B cell (primary cell): ENCODE results near the gene AFF3. TPM values are rescaled to one million over a fixed set of nuclear protein-coding genes. Genes with fewer than 3 reads are reported as not detected.

Source experiments
- ATAC-seq: fragments of 200-7000 bp; cut with Tn5 transposase; one replicate; pipeline ENCODE4 v1.10.0; 2021; ENCODE audit warnings: low read depth, mild to moderate bottlenecking, moderate number of reproducible peaks, moderate library complexity
- CTCF ChIA-PET: fragments of 350-600 bp; sonication (Branson Sonifier 250); formaldehyde crosslinking; loops from one replicate; lab custom pipeline; 2021; ENCODE audit warnings: antibody characterized with exemption, inconsistent platforms; lab: Charles Lee
- POLR2A ChIA-PET: fragments of 350-600 bp; sonication (Branson Sonifier 250); formaldehyde crosslinking; loops from one replicate; lab custom pipeline; 2021; ENCODE audit warnings: antibody characterized with exemption; lab: Charles Lee
- DNase-seq: peaks from one replicate; pipeline ENCODE4 v3.0.0; 2013
- H2AFZ ChIP-seq: 2 replicates; pipeline ENCODE4 v1.6.1; 2012; ENCODE audit warnings: mild to moderate bottlenecking, low read depth, low read length; ENCODE audit not compliant: insufficient read depth, poor library complexity, severe bottlenecking
- H3K27ac ChIP-seq, 2 donors: 1 replicate in 1 of 2; 2 replicates in 1 of 2; pipeline ENCODE4 v1.5.1; 2012 to 2013; ENCODE audit warnings: low read length in 2 of 2, mild to moderate bottlenecking in 2 of 2, moderate library complexity in 1 of 2
- H3K27me3 ChIP-seq, 4 experiments: fragments of 200-600 bp in 1 of 4; sonication (generic) in 1 of 4; replicated peaks in 1 of 4; 1 replicate in 2 of 4; 2 replicates in 2 of 4; pipeline versions ENCODE4 v1.6.1 to v1.7.0; 2013 to 2016; ENCODE audit warnings: low read length in 3 of 4, mild to moderate bottlenecking in 2 of 4, mixed read lengths in 1 of 4, moderate library complexity in 1 of 4; ENCODE audit not compliant: insufficient read depth in 4 of 4, control insufficient read depth in 3 of 4; ENCODE audit errors: control extremely low read depth in 1 of 4
- H3K36me3 ChIP-seq, 2 experiments: replicated peaks in 1 of 2; 1 replicate in 1 of 2; 2 replicates in 1 of 2; pipeline versions ENCODE4 v1.6.1 to v1.7.1; 2013; ENCODE audit warnings: low read length in 1 of 2; ENCODE audit not compliant: insufficient read depth in 2 of 2, control insufficient read depth in 1 of 2; ENCODE audit errors: control extremely low read depth in 1 of 2, extremely low read depth in 1 of 2
- H3K4me1 ChIP-seq, 2 donors: fragments of 200-600 bp in 1 of 2; sonication (generic) in 1 of 2; 1 replicate in 1 of 2; 2 replicates in 1 of 2; pipeline versions ENCODE4 v1.5.1 to v1.6.1; 2013 to 2017; ENCODE audit warnings: low read length in 2 of 2; ENCODE audit not compliant: control insufficient read depth in 2 of 2, insufficient read depth in 2 of 2
- H3K4me2 ChIP-seq: replicated peaks from 2 replicates; pipeline ENCODE3; 2012; ENCODE audit warnings: mild to moderate bottlenecking, low read depth, low read length; ENCODE audit not compliant: poor library complexity, severe bottlenecking
- H3K4me3 ChIP-seq, 5 experiments: fragments of 200-600 bp in 1 of 5; sonication (generic) in 1 of 5; 1 replicate in 3 of 5; 2 replicates in 2 of 5; pipeline versions ENCODE4 v1.5.1 to v1.7.0; 2011 to 2016; ENCODE audit warnings: low read length in 4 of 5, mild to moderate bottlenecking in 4 of 5, low read depth in 2 of 5, control low read depth in 1 of 5, moderate library complexity in 1 of 5; ENCODE audit not compliant: insufficient read depth in 1 of 5; ENCODE audit errors: control extremely low read depth in 1 of 5, extremely low read depth in 1 of 5
- H3K79me2 ChIP-seq: fragments of 200-600 bp; sonication (generic); one replicate; pipeline ENCODE4 v1.6.0; 2016; ENCODE audit warnings: low read length; ENCODE audit not compliant: control insufficient read depth, insufficient read depth
- H3K9ac ChIP-seq: fragments of 200-600 bp; sonication (generic); 2 replicates; pipeline ENCODE4 v1.6.1; 2017; ENCODE audit warnings: mild to moderate bottlenecking, low read length, moderate library complexity
- H3K9me3 ChIP-seq, 3 donors: one replicate each; pipeline versions ENCODE4 v1.6.1 to v1.7.1; 2013; ENCODE audit warnings: low read length in 2 of 3; ENCODE audit not compliant: control insufficient read depth in 2 of 3, insufficient read depth in 1 of 3; ENCODE audit errors: control extremely low read depth in 1 of 3
- H4K20me1 ChIP-seq: 2 replicates; pipeline ENCODE4 v1.6.0; 2012; ENCODE audit warnings: mild to moderate bottlenecking, low read length; ENCODE audit not compliant: insufficient read depth, control insufficient read depth, poor library complexity, severe bottlenecking
- H3K27ac Mint-ChIP-seq: one replicate; pipeline ENCODE4 v1.8.0; 2021; ENCODE audit warnings: mixed read lengths
- H3K27me3 Mint-ChIP-seq: one replicate; pipeline ENCODE4 v1.8.0; 2021; ENCODE audit warnings: mixed read lengths
- H3K4me1 Mint-ChIP-seq: one replicate; pipeline ENCODE4 v1.8.0; 2021; ENCODE audit warnings: mixed read lengths
- H3K4me3 Mint-ChIP-seq: one replicate; pipeline ENCODE4 v1.8.0; 2021; ENCODE audit warnings: mixed read lengths
- H3K9me3 Mint-ChIP-seq: one replicate; pipeline ENCODE4 v1.8.0; 2022; ENCODE audit warnings: mixed read lengths; ENCODE audit not compliant: insufficient read depth
- CTCF ChIP-seq: fragments of 200-600 bp; IDR thresholded peaks from one replicate; pipeline ENCODE4 v1.8.0; 2022; ENCODE audit warnings: antibody characterized with exemption, mild to moderate bottlenecking
- EZH2 ChIP-seq: IDR thresholded peaks from 2 replicates; pipeline ENCODE4 v1.6.1; 2012; ENCODE audit warnings: borderline replicate concordance, low read depth, mild to moderate bottlenecking, moderate library complexity, low read length; ENCODE audit not compliant: insufficient read depth, poor library complexity, severe bottlenecking
- WGBS: methylation state at CpG from one replicate; pipeline ENCODE4 v1.1.5; 2013; ENCODE audit warnings: missing lambda C conversion rate; ENCODE audit not compliant: insufficient coverage; 5-methylcytosine and 5-hydroxymethylcytosine counted together
- intact Hi-C: fragments of 100-400 bp; cut with micrococcal nuclease; formaldehyde crosslinking; loops from one replicate; pipeline ENCODE4 v1.10.0; 2022
- polyA plus RNA-seq: library from polyadenylated mRNA; depleted of rRNA; stranded (reverse); fragments of >200 nt; gene quantifications from 2 replicates; pipeline ENCODE4 v1.2.3, GENCODE V29; 2012
- total RNA-seq, 2 donors: library from RNA; stranded (reverse); fragments of 120-200 nt in 1 of 2; gene quantifications; 1 replicate in 1 of 2; 2 replicates in 1 of 2; pipeline versions ENCODE4 v1.2.3 to v1.2.4, GENCODE V29; 2013 to 2022

The AFF3 gene
- total and polyA plus RNA-seq, 2 donors (not counting 1 experiment from before 2014, with no cell fraction given), result 117 to 830 TPM

- H3K4me3 ChIP-seq, result no peak overlapping the region
- Mint-ChIP-seq H3K27ac (peak overlapping the region; percentile 23), H3K4me3 (no peak overlapping the region), H3K4me1 (peaks cover 52% of the 10 kb centered on the region), H3K9me3 (no peaks in the 10 kb centered on the region), H3K27me3 (no peaks in the 10 kb centered on the region)
- POLR2A ChIA-PET, result no interaction called here
- CTCF ChIA-PET, result no interaction called here
- peak overlapping the region in 1 of 2 donors; percentile 46 for H3K27ac ChIP-seq
- H3K4me2 ChIP-seq, result no peak overlapping the region
- DNase-seq (no peak), ATAC-seq (no peak)
- no peaks in the 10 kb centered on the region for H3K27me3 ChIP-seq
- H4K20me1 ChIP-seq, result peaks cover 93% of the 10 kb centered on the region
- TF ChIP-seq CTCF (no peak), EZH2 (no peak)
- peaks cover 2 to 62% of the 10 kb centered on the region in 2 experiments for H3K36me3 ChIP-seq
- H2AFZ ChIP-seq, result no peak overlapping the region
- no peak overlapping the region for H3K9ac ChIP-seq
- intact Hi-C loops, result no loop called here
- peaks cover 98% of the 10 kb centered on the region for H3K79me2 ChIP-seq
- peaks cover 22% of the 10 kb centered on the region in 2 donors for H3K4me1 ChIP-seq
- no peaks in the 10 kb centered on the region for H3K9me3 ChIP-seq
- WGBS, result 100% methylated on average over 6 of the region's 9 CpGs
Measured at GRCh38 chr2:100018341-100019193, 123.8 kb downstream of the AFF3 start.

GRCh38 chr2:100017633-100018032, 124.8 kb downstream of the AFF3 start:
- Histone ChIP-seq H3K4me3 (no peak overlapping the region), H3K9ac (no peak overlapping the region), H3K27ac (peak overlapping the region in 1 of 2 donors; percentile 9), H3K27me3 (no peaks in the 10 kb centered on the region), H3K36me3 (peaks cover 2 to 54% of the 10 kb centered on the region in 2 experiments), H3K79me2 (peaks cover 96% of the 10 kb centered on the region), H3K9me3 (no peaks in the 10 kb centered on the region), H3K4me2 (no peak overlapping the region), H3K4me1 (peaks cover 15 to 16% of the 10 kb centered on the region in 2 donors), H2AFZ (no peak overlapping the region), H4K20me1 (peaks cover 92% of the 10 kb centered on the region)
- Mint-ChIP-seq H3K4me3 (no peak overlapping the region), H3K27ac (no peak overlapping the region), H3K27me3 (no peaks in the 10 kb centered on the region), H3K4me1 (peaks cover 48% of the 10 kb centered on the region), H3K9me3 (no peaks in the 10 kb centered on the region)
- intact Hi-C loops, result no loop called here
- DNase-seq (no peak), ATAC-seq (no peak)
- 67% methylated on average over 1 of the region's 1 CpG for WGBS
- POLR2A ChIA-PET, result no interaction called here
- TF ChIP-seq EZH2 (no peak), CTCF (no peak)
- CTCF ChIA-PET, result no interaction called here
